Chondrocyte (in vitro differentiated cells): Measurements from ENCODE around the gene NEK5. TPM values are rescaled to one million over a fixed set of nuclear protein-coding genes. Genes with fewer than 3 reads are reported as not detected.

Experiments
- DNase-seq: peaks from one replicate; pipeline ENCODE4 v3.0.0; 2021; ENCODE audit warnings: mixed read lengths, low spot score
- H3K27ac Mint-ChIP-seq: one replicate; pipeline ENCODE4 v1.8.0; 2021; ENCODE audit warnings: mild to moderate bottlenecking, moderate library complexity, mixed read lengths; ENCODE audit not compliant: unreplicated experiment
- H3K27me3 Mint-ChIP-seq: 2 replicates; pipeline ENCODE4 v1.8.0; 2021; ENCODE audit warnings: low read depth, mixed read lengths
- H3K36me3 Mint-ChIP-seq: 2 replicates; pipeline ENCODE4 v1.8.0; 2021; ENCODE audit warnings: low read depth, mixed read lengths
- H3K4me1 Mint-ChIP-seq: 2 replicates; pipeline ENCODE4 v1.8.0; 2021; ENCODE audit warnings: low read depth, mild to moderate bottlenecking, mixed read lengths
- H3K4me3 Mint-ChIP-seq: one replicate; pipeline ENCODE4 v1.8.0; 2021; ENCODE audit warnings: mild to moderate bottlenecking, moderate library complexity, mixed read lengths; ENCODE audit not compliant: unreplicated experiment
- H3K9me3 Mint-ChIP-seq: 2 replicates; pipeline ENCODE4 v1.8.0; 2021; ENCODE audit warnings: low read depth, mixed read lengths
- CTCF ChIP-seq: fragments of 200-600 bp; sonication (generic); IDR thresholded peaks from 2 replicates; pipeline ENCODE4 v1.5.0; 2021; ENCODE audit warnings: antibody characterized with exemption, mild to moderate bottlenecking, moderate library complexity
- total RNA-seq: library from RNA; stranded (reverse); gene quantifications from 3 replicates; pipeline ENCODE4 v1.2.1, GENCODE V29; 2021

NEK5 gene
- total RNA-seq, 1 donor from 2014 or later, result 0.40 TPM

- no peak for DNase-seq
- Mint-ChIP-seq H3K27ac (no peak overlapping the region), H3K27me3 (no peaks in the 10 kb centered on the region), H3K36me3 (peaks cover 28% of the 10 kb centered on the region), H3K9me3 (peaks cover 6% of the 10 kb centered on the region), H3K4me1 (peaks cover 16% of the 10 kb centered on the region), H3K4me3 (no peak overlapping the region)
- no peak for TF ChIP-seq CTCF
Observed at GRCh38 chr13:52130641-52131040, 1.8 kb upstream of the NEK5 start.

GRCh38 chr13:52127783-52128702, 830 bp downstream of the NEK5 start:
- Mint-ChIP-seq H3K27ac (peak overlapping the region; percentile 70), H3K4me1 (peaks cover 16% of the 10 kb centered on the region), H3K36me3 (peaks cover 18% of the 10 kb centered on the region), H3K27me3 (peaks cover 3% of the 10 kb centered on the region), H3K4me3 (peak overlapping the region; percentile 82), H3K9me3 (peaks cover 6% of the 10 kb centered on the region)
- peak; percentile 98 for TF ChIP-seq CTCF
- DNase-seq, result no peak

- Mint-ChIP-seq H3K27me3 (peaks cover 3% of the 10 kb centered on the region), H3K36me3 (peaks cover 14% of the 10 kb centered on the region), H3K4me1 (peaks cover 16% of the 10 kb centered on the region), H3K27ac (peak overlapping the region; percentile 28), H3K4me3 (no peak overlapping the region), H3K9me3 (peaks cover 6% of the 10 kb centered on the region)
- DNase-seq, result no peak
- no peak for TF ChIP-seq CTCF
Observed at GRCh38 chr13:52127378-52127777, 1.5 kb downstream of the NEK5 start.

- no peaks in the 10 kb centered on the region for H3K9me3 Mint-ChIP-seq
- no peak for DNase-seq
- no peak overlapping the region for H3K27ac Mint-ChIP-seq
- no peaks in the 10 kb centered on the region for H3K36me3 Mint-ChIP-seq
- H3K4me1 Mint-ChIP-seq, result peaks cover 16% of the 10 kb centered on the region
- no peak overlapping the region for H3K4me3 Mint-ChIP-seq
- no peak for TF ChIP-seq CTCF
- H3K27me3 Mint-ChIP-seq, result peaks cover 3% of the 10 kb centered on the region
Observed at GRCh38 chr13:52125547-52125946, 3.3 kb downstream of the NEK5 start.

- no peak for DNase-seq
- Mint-ChIP-seq H3K36me3 (no peaks in the 10 kb centered on the region), H3K4me3 (no peak overlapping the region), H3K4me1 (peaks cover 7% of the 10 kb centered on the region), H3K9me3 (no peaks in the 10 kb centered on the region), H3K27me3 (peaks cover 8% of the 10 kb centered on the region), H3K27ac (no peak overlapping the region)
- no peak for TF ChIP-seq CTCF
Observed at GRCh38 chr13:52118595-52118994, 10.3 kb downstream of the NEK5 start.
